Hindlimb muscle (tissue), 1 donor: ENCODE data around the gene TACC3. TPM values are rescaled to one million over a fixed set of nuclear protein-coding genes. Genes with fewer than 3 reads are reported as not detected.

Source experiments
- DNase-seq: peaks from one replicate; pipeline ENCODE4 v3.0.0-alpha.2; 2013
- polyA plus RNA-seq: library from polyadenylated mRNA; unstranded; fragments of 120-200 nt; gene quantifications from one replicate; pipeline ENCODE4 v1.2.1, GENCODE V29; 2013; ENCODE audit not compliant: insufficient read length

Gene TACC3
- polyA plus RNA-seq, 1 donor = 27.9 TPM

DNA sequence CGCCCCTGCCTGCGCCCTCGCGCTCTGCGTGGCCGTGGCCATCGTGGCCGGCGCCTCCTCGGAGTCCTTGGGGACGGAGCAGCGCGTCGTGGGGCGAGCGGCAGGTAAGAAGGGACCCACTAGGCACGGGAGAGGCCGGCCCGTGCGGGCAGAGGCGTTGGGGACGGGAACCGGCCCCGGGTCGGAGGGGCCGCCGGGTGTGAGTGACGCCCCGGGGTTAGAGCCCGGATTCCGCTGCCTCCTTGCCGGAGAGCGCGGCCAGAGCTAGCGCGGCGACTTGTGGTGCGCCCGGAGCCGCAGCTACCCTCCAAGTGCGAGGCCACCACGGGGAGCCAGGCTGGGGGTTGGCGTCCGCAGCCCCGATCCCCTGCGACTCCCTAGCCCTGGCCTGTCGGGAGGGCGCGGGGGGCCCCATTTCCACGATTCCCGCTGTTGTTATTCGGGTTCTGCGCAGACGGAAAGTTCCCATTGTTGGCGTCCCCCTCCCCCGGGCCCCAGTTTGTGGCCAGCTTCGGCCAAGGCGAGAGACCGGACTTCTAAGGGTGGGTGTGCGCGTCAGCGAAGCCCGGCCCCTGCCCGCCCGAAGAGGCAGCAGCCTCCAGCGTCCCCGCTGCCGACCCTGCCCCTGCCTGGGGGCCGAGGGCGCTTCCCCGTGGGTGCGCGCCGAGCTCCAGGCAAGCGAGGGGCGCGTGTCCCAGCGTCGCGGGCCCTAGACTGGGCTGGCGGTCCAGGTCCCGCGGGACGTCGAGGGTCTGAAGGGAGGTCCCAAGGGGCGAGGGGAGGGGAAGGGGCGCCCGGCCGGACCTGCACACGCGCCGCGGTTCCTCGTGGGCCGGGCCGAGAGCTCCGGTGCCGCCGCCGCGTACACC is 72.9 kb downstream of the TACC3 start:
- DNase-seq = no peak

Other genes starting within 250 kb of the TACC3 start
- 2.4 TPM for gene FAM53A, start 37.2 kb upstream of the TACC3 start, polyA plus RNA-seq
- gene SLBP, start 9.2 kb upstream of the TACC3 start, polyA plus RNA-seq = 34.4 TPM
- gene TMEM129, start 198 bp upstream of the TACC3 start, polyA plus RNA-seq = 27.1 TPM
- 1.8 TPM for gene FGFR3, start 71.8 kb downstream of the TACC3 start, polyA plus RNA-seq
- 19.7 TPM for gene LETM1, start 134.6 kb downstream of the TACC3 start, polyA plus RNA-seq
- gene NSD2, start 149.9 kb downstream of the TACC3 start, polyA plus RNA-seq = 43.9 TPM